ENCODE measurements around the gene UBTD2.

Gene UBTD2

GRCh38 chr5:172248637-172249036 is 34.9 kb downstream of the UBTD2 start:
- TF ChIP-seq ZFP30 (CRISPR knock-in tag; IDR thresholded peaks at IDR 0.05) (no peak), ZFP3 (CRISPR knock-in tag; IDR thresholded peaks at IDR 0.05) (no peak), RARB (CRISPR knock-in tag; IDR thresholded peaks at IDR 0.05) (no peak), CSRNP3 (CRISPR knock-in tag; IDR thresholded peaks at IDR 0.05) (no peak), OSR1 (CRISPR knock-in tag; IDR thresholded peaks at IDR 0.05) (no peak), CSDC2 (CRISPR knock-in tag; IDR thresholded peaks at IDR 0.05) (no peak), ISL1 (CRISPR knock-in tag; IDR thresholded peaks at IDR 0.05) (no peak), GLIS3 (CRISPR knock-in tag; IDR thresholded peaks at IDR 0.05) (no peak), SNAI2 (CRISPR knock-in tag; IDR thresholded peaks at IDR 0.05) (no peak), ZC3H10 (CRISPR knock-in tag; IDR thresholded peaks at IDR 0.05) (no peak), ARNTL (CRISPR knock-in tag; IDR thresholded peaks at IDR 0.05; ENCODE audit: borderline replicate concordance, low read depth) (no peak), ESRRG (CRISPR knock-in tag; IDR thresholded peaks at IDR 0.05) (no peak), ZNF565 (CRISPR knock-in tag; conservative IDR thresholded peaks at IDR 0.05; ENCODE audit: low read depth) (no peak), ZNF8 (CRISPR knock-in tag; IDR thresholded peaks at IDR 0.05) (no peak), PPARA (CRISPR knock-in tag; IDR thresholded peaks at IDR 0.05; ENCODE audit: borderline replicate concordance) (no peak)
- ATAC-seq, result no peak

GRCh38 chr5:172245703-172246125 is 37.9 kb downstream of the UBTD2 start:
- no peak for ATAC-seq
- TF ChIP-seq POU6F1 (CRISPR knock-in tag; IDR thresholded peaks at IDR 0.05; ENCODE audit: borderline replicate concordance, low read depth), result no peak
- no peak for TF ChIP-seq CSDC2 (CRISPR knock-in tag; IDR thresholded peaks at IDR 0.05)
- TF ChIP-seq PPARA (CRISPR knock-in tag; IDR thresholded peaks at IDR 0.05; ENCODE audit: borderline replicate concordance), result no peak
- no peak for TF ChIP-seq GLIS3 (CRISPR knock-in tag; IDR thresholded peaks at IDR 0.05)
- TF ChIP-seq RARB (CRISPR knock-in tag; IDR thresholded peaks at IDR 0.05), result no peak
- no peak for TF ChIP-seq SNAI2 (CRISPR knock-in tag; IDR thresholded peaks at IDR 0.05)
- no peak for TF ChIP-seq OSR1 (CRISPR knock-in tag; IDR thresholded peaks at IDR 0.05)
- no peak for TF ChIP-seq ZFP30 (CRISPR knock-in tag; IDR thresholded peaks at IDR 0.05)

- TF ChIP-seq ZNF70 (CRISPR knock-in tag; IDR thresholded peaks at IDR 0.05), result no peak
- TF ChIP-seq GLIS3 (CRISPR knock-in tag; IDR thresholded peaks at IDR 0.05), result no peak
- TF ChIP-seq TCF4 (CRISPR knock-in tag; IDR thresholded peaks at IDR 0.05; ENCODE audit: borderline replicate concordance), result no peak
- TF ChIP-seq ZNF565 (CRISPR knock-in tag; conservative IDR thresholded peaks at IDR 0.05; ENCODE audit: low read depth), result no peak
- TF ChIP-seq CSDC2 (CRISPR knock-in tag; IDR thresholded peaks at IDR 0.05), result no peak
- TF ChIP-seq PATZ1 (CRISPR knock-in tag; IDR thresholded peaks at IDR 0.05; ENCODE audit: borderline replicate concordance), result no peak
- no peak for TF ChIP-seq ZFP3 (CRISPR knock-in tag; IDR thresholded peaks at IDR 0.05)
- TF ChIP-seq ZC3H10 (CRISPR knock-in tag; IDR thresholded peaks at IDR 0.05), result no peak
- ATAC-seq, result no peak
Observed at GRCh38 chr5:172245046-172245445, 38.5 kb downstream of the UBTD2 start.

- no peak for ATAC-seq
- TF ChIP-seq ZNF8 (CRISPR knock-in tag; IDR thresholded peaks at IDR 0.05) (no peak), CREB5 (CRISPR knock-in tag; IDR thresholded peaks at IDR 0.05; ENCODE audit: low read depth) (no peak), TOX (CRISPR knock-in tag; IDR thresholded peaks at IDR 0.05; ENCODE audit: borderline replicate concordance) (no peak), BACH2 (CRISPR knock-in tag; IDR thresholded peaks at IDR 0.05; ENCODE audit: borderline replicate concordance) (no peak), TSHZ2 (CRISPR knock-in tag; IDR thresholded peaks at IDR 0.05) (no peak), ZNF565 (CRISPR knock-in tag; conservative IDR thresholded peaks at IDR 0.05; ENCODE audit: low read depth) (no peak), PPARA (CRISPR knock-in tag; IDR thresholded peaks at IDR 0.05; ENCODE audit: borderline replicate concordance) (no peak), ZC3H10 (CRISPR knock-in tag; IDR thresholded peaks at IDR 0.05) (no peak), RARB (CRISPR knock-in tag; IDR thresholded peaks at IDR 0.05) (no peak), ESRRG (CRISPR knock-in tag; IDR thresholded peaks at IDR 0.05) (no peak), TCF4 (CRISPR knock-in tag; IDR thresholded peaks at IDR 0.05; ENCODE audit: borderline replicate concordance) (no peak)
Observed at GRCh38 chr5:172243302-172243701, 40.3 kb downstream of the UBTD2 start.
